Activated T-helper 2 cell treated with anti-CD3 and anti-CD28 coated beads, Interferon-gamma antibody, Interleukin-2, Interleukin-4, amounts not matched to agents 10 μg/mL and 5 μg/mL and 100 μg/mL, durations not matched to agents 14 hours and 24 hours and 36 hours (primary cell): Measurements from ENCODE around the gene NLRP1. TPM values are rescaled to one million over a fixed set of nuclear protein-coding genes. Genes with fewer than 3 reads are reported as not detected.

Source experiments
- DNase-seq: peaks from one replicate; pipeline ENCODE4 v3.0.0; 2021; ENCODE audit warnings: low spot score
- H3K27ac Mint-ChIP-seq: one replicate; pipeline ENCODE4 v1.8.0; 2021; ENCODE audit warnings: mixed read lengths
- H3K27me3 Mint-ChIP-seq: one replicate; pipeline ENCODE4 v1.8.0; 2021; ENCODE audit warnings: low read depth, mixed read lengths
- H3K36me3 Mint-ChIP-seq: one replicate; pipeline ENCODE4 v1.8.0; 2021; ENCODE audit warnings: low read depth, mixed read lengths
- H3K4me1 Mint-ChIP-seq: one replicate; pipeline ENCODE4 v1.8.0; 2021; ENCODE audit warnings: low read depth, mixed read lengths
- H3K4me3 Mint-ChIP-seq: one replicate; pipeline ENCODE4 v1.8.0; 2021; ENCODE audit warnings: low read depth, mild to moderate bottlenecking, moderate library complexity, mixed read lengths
- H3K9me3 Mint-ChIP-seq: one replicate; pipeline ENCODE4 v1.8.0; 2021; ENCODE audit warnings: mixed read lengths
- intact Hi-C: fragments of 100-400 bp; cut with micrococcal nuclease; formaldehyde crosslinking; loops from one replicate; pipeline ENCODE4 v1.15.1; 2023
- total RNA-seq: library from RNA; stranded (reverse); gene quantifications from 2 replicates; pipeline ENCODE4 v1.2.3, GENCODE V29; 2022

NLRP1 gene
- total RNA-seq, 1 donor from 2014 or later, result 26.3 TPM

DNA sequence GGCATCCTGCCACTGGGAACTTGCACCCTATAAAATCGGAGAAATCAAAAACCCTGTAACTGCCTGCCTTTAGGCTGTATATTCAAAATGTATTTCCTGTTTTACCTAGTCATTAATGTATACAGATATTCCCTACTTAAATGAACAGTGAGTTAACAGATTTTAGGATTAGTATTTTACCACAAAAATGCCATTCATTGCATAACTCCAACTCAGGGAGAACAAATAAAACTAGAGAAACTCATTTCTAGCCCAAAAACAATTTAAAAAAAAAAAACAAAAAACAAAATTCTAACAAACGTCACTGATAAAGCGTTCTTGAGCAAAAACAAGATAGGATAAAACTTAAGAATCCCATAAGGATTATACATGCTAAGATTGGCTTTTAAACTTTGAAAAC is 111.8 kb downstream of the NLRP1 start:
- Mint-ChIP-seq H3K4me1 (peaks cover 14% of the 10 kb centered on the region), H3K27ac (no peak overlapping the region), H3K9me3 (no peaks in the 10 kb centered on the region), H3K27me3 (no peaks in the 10 kb centered on the region), H3K4me3 (no peak overlapping the region), H3K36me3 (peaks cover 48% of the 10 kb centered on the region)
- intact Hi-C loops, result no loop called here
- DNase-seq, result no peak

DNA sequence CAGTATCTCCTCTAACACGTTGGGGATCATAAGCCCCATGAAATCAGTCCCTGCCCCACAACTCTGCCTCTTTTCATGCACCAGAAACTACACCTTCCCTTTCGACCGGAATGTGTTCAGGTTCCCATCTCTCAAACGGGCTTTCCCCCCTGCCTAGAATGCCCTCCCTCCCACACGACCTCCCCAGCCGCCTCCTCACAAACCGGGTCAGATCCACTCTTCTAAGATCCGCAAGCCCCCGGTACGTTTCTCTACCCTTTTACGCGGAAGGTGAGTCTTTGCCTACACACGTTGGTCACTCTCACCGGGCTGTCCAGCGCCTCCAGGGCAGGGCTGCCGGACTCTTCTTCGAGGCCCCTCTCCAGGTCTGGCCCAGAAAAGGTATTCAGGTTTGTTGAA is 116.2 kb downstream of the NLRP1 start:
- no peaks in the 10 kb centered on the region for H3K27me3 Mint-ChIP-seq
- peaks cover 39% of the 10 kb centered on the region for H3K4me1 Mint-ChIP-seq
- peak overlapping the region; percentile 44 for H3K27ac Mint-ChIP-seq
- peaks cover 39% of the 10 kb centered on the region for H3K36me3 Mint-ChIP-seq
- no peaks in the 10 kb centered on the region for H3K9me3 Mint-ChIP-seq
- intact Hi-C loops, result loop anchor here (1.0 kb wide), 3 partner anchors 18 to 48 kb away; partner anchors contain the start of genes C1QBP, DERL2, MIS12 and RPAIN
- peak overlapping the region; percentile 95 for H3K4me3 Mint-ChIP-seq
- DNase-seq, result no peak

DNA sequence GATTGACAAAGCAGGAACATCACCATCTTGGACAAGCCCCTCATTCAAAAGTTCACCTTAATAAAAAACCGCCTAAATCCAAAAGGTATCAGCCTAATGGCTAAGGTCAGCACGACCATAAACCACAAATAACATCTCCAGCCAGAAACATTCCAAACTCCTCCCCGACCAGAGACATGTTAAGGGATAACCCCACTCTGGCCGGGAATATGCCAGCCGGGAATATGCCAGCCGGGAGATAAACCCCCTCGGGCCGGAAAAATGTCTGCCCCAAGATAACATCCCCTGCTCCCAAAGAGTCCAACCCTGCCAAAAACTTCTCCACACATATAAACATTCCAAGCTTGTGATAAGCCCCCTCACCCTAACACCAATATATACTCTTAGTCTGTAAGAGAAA is 116.9 kb downstream of the NLRP1 start:
- peak overlapping the region; percentile 44 for H3K27ac Mint-ChIP-seq
- no peak for DNase-seq
- peak overlapping the region; percentile 95 for H3K4me3 Mint-ChIP-seq
- H3K9me3 Mint-ChIP-seq, result no peaks in the 10 kb centered on the region
- H3K27me3 Mint-ChIP-seq, result no peaks in the 10 kb centered on the region
- H3K4me1 Mint-ChIP-seq, result peaks cover 39% of the 10 kb centered on the region
- H3K36me3 Mint-ChIP-seq, result peaks cover 40% of the 10 kb centered on the region
- intact Hi-C loops, result no loop called here

DNA sequence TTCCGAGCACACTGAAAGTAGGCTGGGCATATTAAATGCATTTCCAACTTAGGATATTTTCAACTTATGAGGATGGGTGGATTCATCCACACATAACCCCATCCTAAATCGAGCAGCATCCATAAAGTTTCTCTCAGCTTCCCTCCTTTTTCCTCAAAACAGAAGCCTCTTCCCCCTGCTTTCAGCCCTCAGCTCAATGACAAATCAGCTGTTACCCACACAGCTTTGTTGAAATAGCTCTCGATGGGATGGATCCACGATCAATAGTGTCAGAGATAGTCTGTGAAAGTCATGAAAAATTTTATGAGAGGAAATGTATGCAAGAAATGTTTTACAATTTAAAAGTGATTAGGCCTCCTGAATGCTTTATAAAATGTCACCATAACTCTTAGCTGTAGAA is 118.0 kb downstream of the NLRP1 start:
- Mint-ChIP-seq H3K9me3 (no peaks in the 10 kb centered on the region), H3K27ac (no peak overlapping the region), H3K36me3 (peaks cover 35% of the 10 kb centered on the region), H3K4me3 (peak overlapping the region; percentile 95), H3K4me1 (peaks cover 39% of the 10 kb centered on the region), H3K27me3 (no peaks in the 10 kb centered on the region)
- intact Hi-C loops, result no loop called here
- DNase-seq, result no peak

- no peak for DNase-seq
- no peak overlapping the region for H3K27ac Mint-ChIP-seq
- peaks cover 36% of the 10 kb centered on the region for H3K4me1 Mint-ChIP-seq
- no peaks in the 10 kb centered on the region for H3K27me3 Mint-ChIP-seq
- no peak overlapping the region for H3K4me3 Mint-ChIP-seq
- no peaks in the 10 kb centered on the region for H3K9me3 Mint-ChIP-seq
- H3K36me3 Mint-ChIP-seq, result peaks cover 48% of the 10 kb centered on the region
- intact Hi-C loops, result no loop called here
Observed at GRCh38 chr17:5464717-5465507, 119.4 kb downstream of the NLRP1 start.

Other genes starting within 250 kb of the NLRP1 start
- gene NUP88, start 164.8 kb downstream of the NLRP1 start, total RNA-seq, result 139 and 152 TPM in 2 replicates
- gene RPAIN, start 164.3 kb downstream of the NLRP1 start, total RNA-seq, result 61.0 and 63.1 TPM in 2 replicates
- gene C1QBP, start 145.4 kb downstream of the NLRP1 start, total RNA-seq, result 363 and 372 TPM in 2 replicates
- 32.6 and 34.0 TPM in 2 replicates for gene DHX33, start 115.5 kb downstream of the NLRP1 start, total RNA-seq
- gene DERL2, start 98.3 kb downstream of the NLRP1 start, total RNA-seq, result 69.3 and 70.4 TPM in 2 replicates
- gene MIS12, start 97.9 kb downstream of the NLRP1 start, total RNA-seq, result 34.1 and 34.9 TPM in 2 replicates